ENCODE results near the gene CERS4.

GRCh38 chr19:8209462-8210378, 550 bp downstream of the CERS4 start:
- peak; percentile 63 for TF ChIP-seq EZH2 (IDR thresholded peaks at IDR 0.05; ENCODE audit: insufficient read depth, poor library complexity, severe bottlenecking)
- no peak for TF ChIP-seq EZH2phosphoT487 (IDR thresholded peaks at IDR 0.05; ENCODE audit: insufficient read depth, low read depth)
